T-helper 2 cell treated with Interferon-gamma antibody and Interleukin-4, amounts not matched to agents 100 ng/mL and 5 ng/mL, for 36 hours (primary cell): Measurements from ENCODE around the gene SH2D3A. TPM values are rescaled to one million over a fixed set of nuclear protein-coding genes. Genes with fewer than 3 reads are reported as not detected.

Experiments used
- intact Hi-C: fragments of 100-400 bp; cut with micrococcal nuclease; formaldehyde crosslinking; loops from one replicate; pipeline ENCODE4 v1.15.1; 2023
- total RNA-seq: library from RNA; stranded (reverse); gene quantifications from 2 replicates; pipeline ENCODE4 v1.2.3, GENCODE V29; 2022

The SH2D3A gene
- total RNA-seq = 20.8 and 21.0 TPM in 2 replicates

GRCh38 chr19:6767357-6768235 lies at the start of gene SH2D3A:
TSS of gene SH2D3A (minus strand) at chr19:6767435. CDS start at chr19:6763748, 3,687 bp downstream.
- intact Hi-C loops = loop anchor here (1.0 to 2.0 kb wide), 5 partner anchors 15 to 251 kb away; partner anchors contain the start of gene TRIP10

GRCh38 chr19:6813659-6814058 lies 46.4 kb upstream of the SH2D3A start:
- intact Hi-C loops = loop anchor here (2.0 kb wide), 1 partner anchor 47 kb away; the partner anchor contains the start of gene SH2D3A

- intact Hi-C loops = no loop called here
These were observed 45.4 kb upstream of the SH2D3A start for GRCh38 chr19:6812612-6813011.

- intact Hi-C loops = no loop called here
These were observed 44.7 kb upstream of the SH2D3A start for GRCh38 chr19:6811906-6812305.

- intact Hi-C loops = no loop called here
These were observed 44.1 kb upstream of the SH2D3A start for GRCh38 chr19:6811378-6811777.

GRCh38 chr19:6809262-6809661 lies 42.0 kb upstream of the SH2D3A start:
- intact Hi-C loops = no loop called here

- intact Hi-C loops = no loop called here
These were observed 41.3 kb upstream of the SH2D3A start for GRCh38 chr19:6808494-6808893.

GRCh38 chr19:6807291-6807690 lies 40.1 kb upstream of the SH2D3A start:
- intact Hi-C loops = no loop called here

GRCh38 chr19:6806488-6806887 lies 39.3 kb upstream of the SH2D3A start:
- intact Hi-C loops = no loop called here

- intact Hi-C loops = loop anchor here (2.0 to 5.0 kb wide), 3 partner anchors 51 to 66 kb away; partner anchors contain the start of genes GPR108 and TRIP10
These were observed 35.8 kb upstream of the SH2D3A start for GRCh38 chr19:6803036-6803404.

- intact Hi-C loops = loop anchor here (2.0 to 5.0 kb wide), 3 partner anchors 50 to 65 kb away; partner anchors contain the start of genes GPR108 and TRIP10
These were observed 35.3 kb upstream of the SH2D3A start for GRCh38 chr19:6802336-6803035.

GRCh38 chr19:6801485-6802086 lies 34.4 kb upstream of the SH2D3A start:
- intact Hi-C loops = loop anchor here (1.0 to 5.0 kb wide), 4 partner anchors 29 to 64 kb away; partner anchors contain the start of genes GPR108, TRIP10 and VAV1

GRCh38 chr19:6800991-6801484 lies 33.8 kb upstream of the SH2D3A start:
- intact Hi-C loops = loop anchor here (1.0 to 5.0 kb wide), 3 partner anchors 29 to 64 kb away; partner anchors contain the start of genes GPR108, TRIP10 and VAV1

GRCh38 chr19:6800160-6800790 lies 33.0 kb upstream of the SH2D3A start:
- intact Hi-C loops = loop anchor here (5.0 kb wide), 2 partner anchors 48 to 63 kb away; partner anchors contain the start of genes GPR108 and TRIP10

GRCh38 chr19:6797646-6798045 lies 30.4 kb upstream of the SH2D3A start:
- intact Hi-C loops = no loop called here

- intact Hi-C loops = no loop called here
These were observed 29.0 kb upstream of the SH2D3A start for GRCh38 chr19:6796278-6796677.

GRCh38 chr19:6794686-6795431 lies 27.6 kb upstream of the SH2D3A start:
- intact Hi-C loops = no loop called here

GRCh38 chr19:6793973-6794372 lies 26.7 kb upstream of the SH2D3A start:
- intact Hi-C loops = no loop called here

GRCh38 chr19:6793411-6793810 lies 26.2 kb upstream of the SH2D3A start:
- intact Hi-C loops = no loop called here

GRCh38 chr19:6791237-6791636 lies 24.0 kb upstream of the SH2D3A start:
- intact Hi-C loops = no loop called here
